Large intestine (tissue), 3 donors: Measurements from ENCODE around the gene SAMD4A. TPM values are rescaled to one million over a fixed set of nuclear protein-coding genes. Genes with fewer than 3 reads are reported as not detected.

Source experiments
- DNase-seq, 2 donors: peaks; one replicate each; pipeline versions ENCODE4 v3.0.0 to v3.0.0-alpha.2; 2013
- H3K27ac ChIP-seq: one replicate; pipeline ENCODE4 v1.5.1; 2013; ENCODE audit warnings: low read length
- H3K27me3 ChIP-seq: 2 replicates; pipeline ENCODE4 v1.6.1; 2013; ENCODE audit warnings: low read length; ENCODE audit not compliant: control insufficient read depth, insufficient read depth
- H3K36me3 ChIP-seq: 2 replicates; pipeline ENCODE4 v1.6.1; 2013; ENCODE audit warnings: low read length; ENCODE audit not compliant: control insufficient read depth, insufficient read depth
- H3K4me1 ChIP-seq: one replicate; pipeline ENCODE4 v1.6.1; 2013; ENCODE audit warnings: low read length; ENCODE audit not compliant: control insufficient read depth, insufficient read depth
- H3K4me3 ChIP-seq: one replicate; pipeline ENCODE4 v1.5.1; 2013; ENCODE audit warnings: low read length
- H3K9me3 ChIP-seq: one replicate; pipeline ENCODE4 v1.6.1; 2013; ENCODE audit warnings: mild to moderate bottlenecking, low read depth, low read length, moderate library complexity; ENCODE audit not compliant: control insufficient read depth
- WGBS: methylation state at CpG from one replicate; pipeline ENCODE4 v1.1.5; 2013; ENCODE audit warnings: low lambda C conversion rate; ENCODE audit not compliant: insufficient coverage; 5-methylcytosine and 5-hydroxymethylcytosine counted together
- polyA plus RNA-seq: library from polyadenylated mRNA; unstranded; fragments of 120-200 nt; gene quantifications from one replicate; pipeline ENCODE4 v1.2.1, GENCODE V29; 2013

Gene SAMD4A
- polyA plus RNA-seq, 1 donor = 17.7 TPM

DNA sequence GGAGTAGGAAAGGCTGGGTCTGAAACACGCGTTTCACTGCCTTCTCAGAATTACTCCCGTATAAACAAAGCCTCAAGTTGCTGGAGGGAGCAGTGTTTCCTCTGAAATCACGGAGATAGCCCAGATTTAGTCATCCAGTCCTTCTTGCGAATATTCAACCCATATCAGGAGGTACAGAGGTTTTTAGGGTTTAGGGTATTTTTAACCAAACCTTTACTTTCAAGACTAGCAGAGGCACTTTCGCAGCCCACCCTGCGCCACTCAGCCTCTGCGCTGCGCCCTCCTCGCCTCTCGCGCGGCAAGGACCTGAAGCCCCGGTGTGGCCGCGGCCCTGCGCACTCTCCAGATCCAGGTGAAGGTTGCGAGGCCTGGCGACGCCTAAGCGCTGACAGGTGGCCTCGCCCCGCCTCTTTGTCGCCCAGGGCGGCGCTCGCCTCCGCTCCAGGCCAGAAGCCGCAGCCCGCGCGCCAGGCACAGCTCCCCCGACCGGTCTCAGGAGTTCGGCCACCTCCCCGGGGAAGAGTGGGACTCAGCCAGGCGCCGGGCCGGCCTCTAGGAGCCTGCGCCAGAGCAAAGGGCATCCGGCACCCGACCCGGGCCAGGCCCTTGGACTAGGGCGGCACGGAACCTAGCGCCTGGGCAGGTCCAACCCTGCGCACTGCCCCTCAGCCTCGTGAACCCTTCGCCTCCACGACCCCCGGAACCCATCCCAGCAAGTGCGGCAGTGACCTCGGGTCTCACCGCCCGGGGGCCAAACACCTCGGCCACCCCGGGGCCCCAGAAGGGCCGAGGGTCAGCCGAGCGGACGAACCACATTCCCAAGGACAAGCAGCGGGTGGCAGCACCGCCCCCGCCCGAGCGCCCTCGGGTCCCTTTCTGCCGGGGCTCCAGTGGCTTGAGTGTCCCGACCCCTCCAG lies 1.8 kb upstream of the SAMD4A start:
- peak overlapping the region; percentile 100 for H3K27ac ChIP-seq
- DNase-seq = peak; percentile 78 to 88
- H3K9me3 ChIP-seq = no peaks in the 10 kb centered on the region
- peak overlapping the region; percentile 90 for H3K4me3 ChIP-seq
- no peaks in the 10 kb centered on the region for H3K27me3 ChIP-seq
- no peaks in the 10 kb centered on the region for H3K36me3 ChIP-seq
- no peaks in the 10 kb centered on the region for H3K4me1 ChIP-seq
- WGBS = no CpG with 5 or more reads among the region's 69 CpGs

- Histone ChIP-seq H3K9me3 (no peaks in the 10 kb centered on the region), H3K27me3 (no peaks in the 10 kb centered on the region), H3K27ac (peak overlapping the region; percentile 100), H3K36me3 (no peaks in the 10 kb centered on the region), H3K4me1 (no peaks in the 10 kb centered on the region), H3K4me3 (peak overlapping the region; percentile 90)
- peak; percentile 91 to 96 for DNase-seq
- WGBS = no CpG with 5 or more reads among the region's 73 CpGs
These were observed 1.0 kb upstream of the SAMD4A start for GRCh38 chr14:54565785-54566409.

DNA sequence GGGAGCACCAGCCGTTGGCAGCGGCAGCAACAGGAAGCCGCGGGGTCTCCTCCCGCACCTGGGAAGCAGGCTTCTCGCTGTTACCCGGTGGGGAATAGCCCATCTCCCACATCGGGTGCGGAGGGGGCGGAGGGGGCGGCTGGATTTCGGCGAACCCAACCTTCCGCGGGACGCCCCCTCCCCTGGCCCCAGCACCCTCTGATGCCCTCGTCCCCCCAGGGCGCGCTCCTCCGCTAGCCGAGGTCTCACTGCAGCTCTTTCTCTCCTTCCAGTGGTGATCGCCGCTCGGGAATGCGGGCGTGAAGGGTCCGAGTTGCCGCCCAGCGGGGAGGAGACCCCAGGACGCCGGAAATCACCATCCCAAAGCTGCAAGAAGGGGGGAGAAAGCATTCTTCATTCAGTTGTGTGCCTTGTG lies 303 bp downstream of the SAMD4A start:
- no CpG with 5 or more reads among the region's 31 CpGs for WGBS
- peak in 1 of 2 donors; percentile 30 for DNase-seq
- no peaks in the 10 kb centered on the region for H3K9me3 ChIP-seq
- peak overlapping the region; percentile 81 for H3K27ac ChIP-seq
- peak overlapping the region; percentile 90 for H3K4me3 ChIP-seq
- H3K4me1 ChIP-seq = no peaks in the 10 kb centered on the region
- H3K27me3 ChIP-seq = no peaks in the 10 kb centered on the region
- H3K36me3 ChIP-seq = no peaks in the 10 kb centered on the region

- H3K27me3 ChIP-seq = no peaks in the 10 kb centered on the region
- H3K4me3 ChIP-seq = peak overlapping the region; percentile 90
- no peaks in the 10 kb centered on the region for H3K9me3 ChIP-seq
- H3K4me1 ChIP-seq = no peaks in the 10 kb centered on the region
- DNase-seq = peak; percentile 30 to 64
- H3K36me3 ChIP-seq = no peaks in the 10 kb centered on the region
- H3K27ac ChIP-seq = peak overlapping the region; percentile 81
- WGBS = no CpG with 5 or more reads among the region's 70 CpGs
These were observed 972 bp downstream of the SAMD4A start for GRCh38 chr14:54567639-54568561.

GRCh38 chr14:54568821-54569595 lies 2.1 kb downstream of the SAMD4A start:
- WGBS = no CpG with 5 or more reads among the region's 13 CpGs
- Histone ChIP-seq H3K27ac (peak overlapping the region; percentile 22), H3K4me1 (no peaks in the 10 kb centered on the region), H3K27me3 (no peaks in the 10 kb centered on the region), H3K4me3 (no peak overlapping the region), H3K36me3 (no peaks in the 10 kb centered on the region), H3K9me3 (no peaks in the 10 kb centered on the region)
- DNase-seq = no peak

DNA sequence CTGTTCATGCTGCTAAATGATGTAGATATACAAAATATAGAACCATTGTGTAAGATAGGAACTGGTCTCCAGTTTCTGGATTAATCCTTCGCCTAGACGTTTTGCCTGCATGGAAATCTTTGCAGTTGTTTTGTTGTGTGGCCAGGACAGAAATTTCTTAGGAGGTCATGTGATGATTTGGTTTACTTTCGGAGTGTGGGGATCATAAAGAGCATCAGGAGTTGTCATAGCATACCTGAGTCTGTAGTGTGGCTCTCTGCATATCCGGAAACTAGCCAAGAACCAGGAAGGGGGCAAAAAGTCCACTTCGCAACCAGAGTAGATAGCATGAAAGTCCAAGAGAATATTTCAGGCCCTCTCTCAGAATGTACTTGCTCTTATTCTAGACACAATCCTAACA lies 3.1 kb downstream of the SAMD4A start:
- Histone ChIP-seq H3K4me3 (no peak overlapping the region), H3K36me3 (no peaks in the 10 kb centered on the region), H3K4me1 (no peaks in the 10 kb centered on the region), H3K9me3 (no peaks in the 10 kb centered on the region), H3K27ac (no peak overlapping the region), H3K27me3 (no peaks in the 10 kb centered on the region)
- DNase-seq = no peak
- WGBS = no CpG with 5 or more reads among the region's 5 CpGs

- Histone ChIP-seq H3K9me3 (no peaks in the 10 kb centered on the region), H3K27ac (no peak overlapping the region), H3K36me3 (no peaks in the 10 kb centered on the region), H3K4me1 (no peaks in the 10 kb centered on the region), H3K4me3 (no peak overlapping the region), H3K27me3 (no peaks in the 10 kb centered on the region)
- 92% methylated on average over 2 of the region's 5 CpGs for WGBS
- no peak for DNase-seq
These were observed 3.9 kb downstream of the SAMD4A start for GRCh38 chr14:54570631-54571415.

DNA sequence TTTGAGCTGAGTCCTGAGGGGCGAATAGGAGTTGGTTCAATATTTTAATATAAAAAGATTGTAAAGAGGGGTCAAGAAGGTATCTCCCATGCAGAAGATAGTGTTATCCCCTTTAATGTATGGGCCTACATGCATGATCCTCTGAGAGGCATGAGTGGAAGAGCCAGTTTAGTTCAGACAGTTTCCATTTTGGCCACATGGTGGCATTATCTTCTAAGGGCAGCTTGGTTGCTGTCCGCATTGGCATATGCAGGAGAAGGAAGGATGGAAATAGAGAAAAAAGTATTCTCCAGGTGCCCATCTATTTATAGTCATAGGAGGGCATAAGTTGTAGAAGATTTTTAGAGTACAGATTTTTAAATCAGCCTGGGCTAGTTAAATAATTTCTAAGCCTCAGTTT lies 5.4 kb downstream of the SAMD4A start:
- no peaks in the 10 kb centered on the region for H3K27me3 ChIP-seq
- no peak for DNase-seq
- no peaks in the 10 kb centered on the region for H3K9me3 ChIP-seq
- no peaks in the 10 kb centered on the region for H3K36me3 ChIP-seq
- no peak overlapping the region for H3K4me3 ChIP-seq
- no peaks in the 10 kb centered on the region for H3K4me1 ChIP-seq
- no peak overlapping the region for H3K27ac ChIP-seq
- WGBS = no CpG with 5 or more reads among the region's 2 CpGs

- no peaks in the 10 kb centered on the region for H3K4me1 ChIP-seq
- H3K27ac ChIP-seq = no peak overlapping the region
These were observed 7.6 kb downstream of the SAMD4A start for GRCh38 chr14:54574528-54574927.

More at GRCh38 chr14:54574528-54574927, 7.6 kb downstream of the SAMD4A start:
- no peaks in the 10 kb centered on the region for H3K36me3 ChIP-seq
- no peaks in the 10 kb centered on the region for H3K9me3 ChIP-seq
- WGBS = 100% methylated on average over 2 of the region's 6 CpGs
- no peak for DNase-seq
- H3K4me3 ChIP-seq = no peak overlapping the region
- no peaks in the 10 kb centered on the region for H3K27me3 ChIP-seq
